ENCODE measurements around the gene SLC6A11.

DNA sequence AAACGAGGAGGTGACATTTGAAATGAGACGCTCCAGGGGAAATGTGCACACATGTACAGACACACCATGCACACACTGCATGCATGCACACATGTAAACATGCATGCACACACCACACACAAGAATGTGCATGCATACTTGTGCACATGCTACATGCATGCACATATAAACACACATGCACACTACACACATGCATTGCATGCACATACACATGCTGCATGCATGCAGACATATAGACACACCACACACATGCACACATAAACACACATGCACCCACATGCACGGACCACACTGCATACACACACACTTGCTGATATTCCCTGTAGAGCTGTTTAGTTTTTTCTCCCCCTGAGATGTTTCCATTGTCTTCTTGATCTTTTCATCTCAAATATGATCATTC lies 138.7 kb downstream of the SLC6A11 start:
- TF ChIP-seq CTCF (IDR thresholded peaks at IDR 0.05): no peak
- TF ChIP-seq EP300 (IDR thresholded peaks at IDR 0.05): no peak

Data from gastroesophageal sphincter (tissue), 3 donors.